ENCODE measurements around the gene FAM217B. TPM values are rescaled to one million over a fixed set of nuclear protein-coding genes. Genes with fewer than 3 reads are reported as not detected.

Gene FAM217B
- 10 to 100 TPM in 3 of 4 donors, 1 to 10 TPM in 1; 9.4 to 15.9 (median 12.9) TPM for total RNA-seq

DNA sequence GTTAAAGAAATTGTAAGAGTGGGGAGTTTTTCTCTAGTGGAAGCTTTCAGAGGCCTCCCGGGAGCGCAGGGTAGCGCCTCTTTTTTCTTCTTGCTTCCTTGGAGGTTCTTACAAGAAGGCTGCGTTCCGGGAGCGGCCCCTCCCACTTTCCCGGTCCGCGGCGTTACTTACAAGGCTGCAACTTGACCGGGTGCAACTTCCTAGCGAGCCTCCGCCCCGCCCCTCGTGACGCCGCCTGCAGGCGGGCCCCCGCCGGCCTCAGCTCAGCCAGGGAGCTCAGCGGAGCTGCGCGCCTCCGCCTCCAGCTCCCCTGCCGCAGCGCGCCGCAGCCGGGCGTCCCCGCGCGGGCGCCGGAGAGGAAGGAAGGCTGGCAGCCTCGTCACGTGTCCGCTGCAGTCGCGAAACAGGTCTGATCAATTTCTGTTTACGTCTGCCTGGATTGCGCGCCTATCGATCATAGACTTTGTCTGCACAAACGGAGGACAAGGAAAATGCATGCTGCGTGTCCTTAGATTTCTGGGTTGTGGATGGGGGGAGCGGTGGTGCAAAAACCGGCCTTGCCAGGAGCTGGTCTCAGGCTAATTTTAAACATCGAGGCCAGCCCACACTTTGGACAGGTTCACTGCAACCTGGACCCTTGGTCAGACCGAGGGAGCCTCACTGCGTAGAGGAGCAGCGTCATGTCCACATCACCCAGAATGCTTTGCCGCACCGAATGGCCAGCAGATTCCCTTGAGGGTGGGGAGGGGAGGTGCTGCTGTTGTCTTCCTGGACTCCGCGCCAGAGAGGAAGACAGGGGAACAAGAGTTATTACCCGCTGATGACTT, at the start of gene FAM217B, which contains the start of gene PPP1R3D:
Gene FAM217B, plus strand, starts transcription at position 261 of the 827 bp plus-strand sequence. CDS start 3,555 bp downstream, outside the sequence.
Gene PPP1R3D, minus strand, starts transcription at position 177 of the 827 bp plus-strand sequence. CDS start 374 bp downstream, outside the sequence.
- H3K27me3 ChIP-seq = no peaks in the 10 kb centered on the region
- peaks cover 15 to 18% of the 10 kb centered on the region in 2 donors for H3K36me3 ChIP-seq
- 0 to 1% methylated on average over 17 to 33 of the region's 57 CpGs for WGBS, 2 donors
- H3K9me3 ChIP-seq = no peaks in the 10 kb centered on the region
- peak within 1 kb of the TSS; percentile 91 to 93 (median 92) for H3K27ac ChIP-seq
- intact Hi-C loops (cut with DNase I) = no loop called here
- H3K4me1 ChIP-seq = peaks cover 17 to 25% of the 10 kb centered on the region in 2 donors
- peak in 1 of 6 experiments; percentile 13 for TF ChIP-seq CTCF (IDR thresholded peaks at IDR 0.05)
- peak in 1 of 2 donors; percentile 92 for TF ChIP-seq POLR2A (IDR thresholded peaks at IDR 0.05)
- H3K4me3 ChIP-seq (replicated peaks in 1 of 3) = peak within 1 kb of the TSS; percentile 67 to 81 (median 70)
- peak; percentile 99 for DNase-seq

GRCh38 chr20:59891581-59891980, 48.6 kb upstream of the FAM217B start:
- WGBS, 2 donors = 73 to 79% methylated on average over 1 of the region's 1 CpG
- Histone ChIP-seq H3K27me3 (no peaks in the 10 kb centered on the region), H3K27ac (no peak overlapping the region), H3K4me3 (replicated peaks in 1 of 3) (no peak overlapping the region), H3K9me3 (no peaks in the 10 kb centered on the region), H3K36me3 (no peaks in the 10 kb centered on the region), H3K4me1 (no peaks in the 10 kb centered on the region)
- TF ChIP-seq CTCF (IDR thresholded peaks at IDR 0.05) (no peak), POLR2A (IDR thresholded peaks at IDR 0.05) (no peak)
- no peak for DNase-seq
- intact Hi-C loops (cut with DNase I) = no loop called here

DNA sequence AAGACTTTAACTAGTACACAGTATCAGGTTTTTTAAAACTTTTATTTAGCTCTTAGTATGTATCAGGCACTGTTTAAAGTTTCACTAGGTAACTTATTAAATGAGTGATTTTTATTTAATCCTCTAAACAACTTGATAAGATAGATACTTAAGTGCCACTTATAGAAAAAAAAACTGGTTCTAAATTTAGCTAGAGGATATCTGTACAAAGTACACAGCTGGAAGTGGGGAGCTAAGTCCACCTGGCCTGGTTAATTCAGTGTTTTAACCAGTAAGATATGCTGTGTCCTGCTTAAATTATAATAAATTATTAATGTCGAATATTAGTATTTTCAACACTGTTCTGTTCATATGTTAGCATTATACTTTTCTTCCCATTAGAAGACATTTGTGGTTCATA, 44.3 kb upstream of the FAM217B start:
- Histone ChIP-seq H3K27ac (no peak overlapping the region), H3K4me1 (no peaks in the 10 kb centered on the region), H3K4me3 (replicated peaks in 1 of 3) (no peak overlapping the region), H3K27me3 (no peaks in the 10 kb centered on the region), H3K36me3 (no peaks in the 10 kb centered on the region), H3K9me3 (no peaks in the 10 kb centered on the region)
- intact Hi-C loops (cut with DNase I) = no loop called here
- TF ChIP-seq POLR2A (IDR thresholded peaks at IDR 0.05) = no peak
- 93 to 95% methylated on average over 1 of the region's 1 CpG for WGBS, 2 donors
- DNase-seq = no peak

DNA sequence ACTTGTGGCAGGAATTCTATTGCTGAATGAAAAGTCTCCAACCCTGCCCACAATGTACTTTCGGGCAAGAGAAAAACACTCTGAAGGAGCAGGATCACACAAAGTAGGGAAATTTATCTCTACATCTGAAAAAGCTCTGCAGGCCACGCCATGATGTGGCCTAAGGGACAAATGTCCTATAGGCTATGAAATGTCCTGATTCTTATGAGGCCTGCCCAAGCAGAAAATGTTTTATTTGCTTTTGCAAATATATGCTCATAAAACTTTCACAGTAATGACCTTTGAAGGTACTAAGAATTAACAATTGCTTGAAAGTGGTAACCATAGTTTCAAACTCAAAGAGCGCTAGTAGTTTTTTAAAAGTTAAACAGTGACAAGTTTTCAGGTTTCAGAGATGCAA, 37.7 kb upstream of the FAM217B start:
- Histone ChIP-seq H3K4me3 (replicated peaks in 1 of 3) (no peak overlapping the region), H3K27ac (no peak overlapping the region), H3K36me3 (no peaks in the 10 kb centered on the region), H3K9me3 (no peaks in the 10 kb centered on the region), H3K4me1 (no peaks in the 10 kb centered on the region), H3K27me3 (no peaks in the 10 kb centered on the region)
- no peak for DNase-seq
- intact Hi-C loops (cut with DNase I) = no loop called here
- TF ChIP-seq POLR2A (IDR thresholded peaks at IDR 0.05) (no peak), CTCF (IDR thresholded peaks at IDR 0.05) (no peak)
- WGBS, 2 donors = 94 to 98% methylated on average over 3 of the region's 3 CpGs

DNA sequence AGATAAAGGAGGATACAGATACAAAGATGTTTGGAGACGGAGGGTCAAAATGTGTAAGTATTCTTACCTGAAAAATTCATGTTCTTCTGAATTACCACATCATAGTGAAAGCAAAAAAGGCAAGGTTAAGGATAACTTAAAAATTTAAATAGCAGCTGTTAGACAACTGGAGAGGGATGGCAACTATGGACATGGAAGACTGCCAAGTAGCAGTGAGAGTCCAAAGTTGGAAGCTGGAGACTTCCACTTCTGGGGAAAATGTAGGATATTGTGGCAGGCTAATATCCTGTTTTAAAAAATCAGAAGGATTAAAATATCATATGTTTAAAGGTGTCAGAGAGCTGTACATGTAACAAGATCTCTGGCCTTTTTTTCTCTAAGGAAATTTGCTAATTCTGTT, 36.6 kb upstream of the FAM217B start:
- no peak for DNase-seq
- Histone ChIP-seq H3K4me1 (no peaks in the 10 kb centered on the region), H3K4me3 (replicated peaks in 1 of 3) (no peak overlapping the region), H3K27ac (no peak overlapping the region), H3K9me3 (no peaks in the 10 kb centered on the region), H3K36me3 (no peaks in the 10 kb centered on the region), H3K27me3 (no peaks in the 10 kb centered on the region)
- no peak for TF ChIP-seq CTCF (IDR thresholded peaks at IDR 0.05)
- TF ChIP-seq POLR2A (IDR thresholded peaks at IDR 0.05) = no peak
- intact Hi-C loops (cut with DNase I) = no loop called here
- WGBS, 2 donors = 97 to 98% methylated on average over 1 of the region's 1 CpG
